ENCODE measurements around the gene IPP.
A peak's percentile ranks its signal among the peaks of the same experiment; 100 is the strongest.

Gene IPP

GRCh38 chr1:45685308-45686014, 65.0 kb downstream of the IPP start:
- H3K4me1 ChIP-seq (ENCODE audit: control insufficient read depth, insufficient read depth, low read length), result peaks cover 20% of the 10 kb centered on the region
- peak overlapping the region; percentile 94 for H3K4me3 ChIP-seq (ENCODE audit: low read depth, low read length)
- TF ChIP-seq IKZF3 (tag by site-specific recombination; IDR thresholded peaks at IDR 0.05), result peak; percentile 73; the same call in 1 of the 2 replicates
- TF ChIP-seq ZNF747 (tag by site-specific recombination; IDR thresholded peaks at IDR 0.05), result no peak
- peak; percentile 90 for TF ChIP-seq PRDM1 (tag by site-specific recombination; IDR thresholded peaks at IDR 0.05)
- TF ChIP-seq ZNF366 (tag by site-specific recombination; conservative IDR thresholded peaks at IDR 0.05), result peak; percentile 33; the same call in 1 of the 2 replicates
- TF ChIP-seq AEBP2 (tag by site-specific recombination; IDR thresholded peaks at IDR 0.05; ENCODE audit: borderline replicate concordance), result no peak
- TF ChIP-seq ZBTB17 (tag by site-specific recombination; IDR thresholded peaks at IDR 0.05), result peak; percentile 96
- H3K27ac ChIP-seq (ENCODE audit: extremely low read depth, low read depth, low read length), result peak overlapping the region; percentile 81
- no peaks in the 10 kb centered on the region for H3K9me3 ChIP-seq (ENCODE audit: control insufficient read depth, insufficient read depth, low read depth, low read length)
- ChIA-PET CTCF (interaction anchor here (0.7 kb wide), 1 partner anchor 169 kb away, joined by 3 read pairs; no protein-coding TSS in a partner anchor), POLR2A (interaction anchor here (0.8 to 2.6 kb wide), 14 partner anchors 8 to 346 kb away, joined by 3 to 20 read pairs (median 4); partner anchors contain the start of genes MAST2, MUTYH, NASP and PRDX1)
- H3K36me3 ChIP-seq (ENCODE audit: control insufficient read depth in 2 of 2, insufficient read depth in 1 of 2, low read length in 2 of 2), result peaks cover 0 to 9% of the 10 kb centered on the region in 2 experiments; a peak in 1 of 3 replicates

GRCh38 chr1:45684402-45684801, 66.1 kb downstream of the IPP start:
- peak overlapping the region; percentile 94 for H3K4me3 ChIP-seq (ENCODE audit: low read depth, low read length)
- CTCF ChIA-PET, result no interaction called here
- H3K4me1 ChIP-seq (ENCODE audit: control insufficient read depth, insufficient read depth, low read length), result peaks cover 28% of the 10 kb centered on the region
- H3K27ac ChIP-seq (ENCODE audit: extremely low read depth, low read depth, low read length), result no peak overlapping the region
- H3K36me3 ChIP-seq (ENCODE audit: control insufficient read depth in 2 of 2, insufficient read depth in 1 of 2, low read length in 2 of 2), result no peaks in the 10 kb centered on the region; a peak in 1 of 3 replicates
- POLR2A ChIA-PET, result interaction anchor here (1.1 kb wide), 1 partner anchor 100 kb away, joined by 3 read pairs; the partner anchor contains the start of gene NASP
- H3K9me3 ChIP-seq (ENCODE audit: control insufficient read depth, insufficient read depth, low read depth, low read length), result no peaks in the 10 kb centered on the region
- TF ChIP-seq ZSCAN5A (tag by site-specific recombination; IDR thresholded peaks at IDR 0.05) (no peak), ZNF521 (tag by site-specific recombination; IDR thresholded peaks at IDR 0.05) (no peak), ZNF146 (tag by site-specific recombination; IDR thresholded peaks at IDR 0.05) (no peak), ZXDB (tag by site-specific recombination; IDR thresholded peaks at IDR 0.05) (peak; percentile 60; the same call in 1 of the 2 replicates), ZBTB8A (tag by site-specific recombination; IDR thresholded peaks at IDR 0.05) (0 out of 2 replicates have a peak, but pooled peaks have one; percentile 22), ZNF610 (tag by site-specific recombination; IDR thresholded peaks at IDR 0.05; ENCODE audit: borderline replicate concordance) (0 out of 2 replicates have a peak, but pooled peaks have one; percentile 31), PRDM6 (tag by site-specific recombination; IDR thresholded peaks at IDR 0.05) (peak; percentile 97), ZNF544 (tag by site-specific recombination; IDR thresholded peaks at IDR 0.05) (no peak), ZNF341 (tag by site-specific recombination; IDR thresholded peaks at IDR 0.05; ENCODE audit: low read depth) (no peak), BCL11A (tag by site-specific recombination; IDR thresholded peaks at IDR 0.05; ENCODE audit: low read depth) (no peak), KLF7 (tag by site-specific recombination; IDR thresholded peaks at IDR 0.05; ENCODE audit: borderline replicate concordance) (no peak), FEZF1 (tag by site-specific recombination; IDR thresholded peaks at IDR 0.05) (peak; percentile 61), SP7 (tag by site-specific recombination; IDR thresholded peaks at IDR 0.05) (peak; percentile 29; the same call in 1 of the 2 replicates), ZNF10 (tag by site-specific recombination; IDR thresholded peaks at IDR 0.05) (peak; percentile 89), OSR2 (tag by site-specific recombination; IDR thresholded peaks at IDR 0.05) (0 out of 2 replicates have a peak, but pooled peaks have one; percentile 29), ZNF843 (tag by site-specific recombination; IDR thresholded peaks at IDR 0.05) (peak; percentile 85; the same call in 1 of the 2 replicates), ZSCAN16 (tag by site-specific recombination; IDR thresholded peaks at IDR 0.05) (no peak), ZNF157 (tag by site-specific recombination; IDR thresholded peaks at IDR 0.05) (no peak)
- TF ChIP-seq, protein P1, sequence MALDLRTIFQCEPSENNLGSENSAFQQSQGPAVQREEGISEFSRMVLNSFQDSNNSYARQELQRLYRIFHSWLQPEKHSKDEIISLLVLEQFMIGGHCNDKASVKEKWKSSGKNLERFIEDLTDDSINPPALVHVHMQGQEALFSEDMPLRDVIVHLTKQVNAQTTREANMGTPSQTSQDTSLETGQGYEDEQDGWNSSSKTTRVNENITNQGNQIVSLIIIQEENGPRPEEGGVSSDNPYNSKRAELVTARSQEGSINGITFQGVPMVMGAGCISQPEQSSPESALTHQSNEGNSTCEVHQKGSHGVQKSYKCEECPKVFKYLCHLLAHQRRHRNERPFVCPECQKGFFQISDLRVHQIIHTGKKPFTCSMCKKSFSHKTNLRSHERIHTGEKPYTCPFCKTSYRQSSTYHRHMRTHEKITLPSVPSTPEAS (tag by site-specific recombination; IDR thresholded peaks at IDR 0.05), result no peak
- TF ChIP-seq, protein P2, sequence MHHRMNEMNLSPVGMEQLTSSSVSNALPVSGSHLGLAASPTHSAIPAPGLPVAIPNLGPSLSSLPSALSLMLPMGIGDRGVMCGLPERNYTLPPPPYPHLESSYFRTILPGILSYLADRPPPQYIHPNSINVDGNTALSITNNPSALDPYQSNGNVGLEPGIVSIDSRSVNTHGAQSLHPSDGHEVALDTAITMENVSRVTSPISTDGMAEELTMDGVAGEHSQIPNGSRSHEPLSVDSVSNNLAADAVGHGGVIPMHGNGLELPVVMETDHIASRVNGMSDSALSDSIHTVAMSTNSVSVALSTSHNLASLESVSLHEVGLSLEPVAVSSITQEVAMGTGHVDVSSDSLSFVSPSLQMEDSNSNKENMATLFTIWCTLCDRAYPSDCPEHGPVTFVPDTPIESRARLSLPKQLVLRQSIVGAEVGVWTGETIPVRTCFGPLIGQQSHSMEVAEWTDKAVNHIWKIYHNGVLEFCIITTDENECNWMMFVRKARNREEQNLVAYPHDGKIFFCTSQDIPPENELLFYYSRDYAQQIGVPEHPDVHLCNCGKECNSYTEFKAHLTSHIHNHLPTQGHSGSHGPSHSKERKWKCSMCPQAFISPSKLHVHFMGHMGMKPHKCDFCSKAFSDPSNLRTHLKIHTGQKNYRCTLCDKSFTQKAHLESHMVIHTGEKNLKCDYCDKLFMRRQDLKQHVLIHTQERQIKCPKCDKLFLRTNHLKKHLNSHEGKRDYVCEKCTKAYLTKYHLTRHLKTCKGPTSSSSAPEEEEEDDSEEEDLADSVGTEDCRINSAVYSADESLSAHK (tag by site-specific recombination; IDR thresholded peaks at IDR 0.05), result peak; percentile 54; the same call in 1 of the 2 replicates

Data from HEK293 (cell line).